CD4-positive, alpha-beta T cell treated with Interleukin-4 for 1 hour (primary cell): ENCODE results near the gene CDC42EP4.
A peak's percentile ranks its signal among the peaks of the same experiment; 100 is the strongest.
"Not testable (repeated sequence)": the region's sequence is repeated elsewhere in the genome, so short reads cannot be mapped to it uniquely, and the experiment has no call there.

Experiments used
- DNase-seq, 2 donors: peaks; one replicate each; pipeline ENCODE4 v3.0.0-alpha.2; 2020 to 2022

Gene CDC42EP4

DNA sequence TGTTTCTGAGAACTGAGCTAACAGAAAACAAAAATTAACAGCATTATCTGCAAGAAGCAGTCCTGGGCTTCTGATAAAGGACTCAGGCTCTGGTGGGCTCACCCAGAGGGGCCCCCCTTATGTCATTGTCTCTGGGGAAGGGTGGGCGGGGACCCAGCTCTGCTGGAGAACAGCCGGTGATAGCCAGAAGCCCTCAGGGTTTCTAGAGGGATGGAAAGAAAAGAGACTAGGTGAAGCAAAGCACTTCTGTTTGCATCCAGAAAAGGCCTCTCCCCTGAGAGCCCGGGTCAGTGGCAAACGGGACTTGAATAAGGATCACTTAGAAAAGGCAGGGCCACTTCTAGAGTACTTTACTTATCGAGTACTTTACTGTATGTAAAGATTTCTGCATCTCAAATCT, 7.0 kb upstream of the CDC42EP4 start:
- DNase-seq: no peak

DNA sequence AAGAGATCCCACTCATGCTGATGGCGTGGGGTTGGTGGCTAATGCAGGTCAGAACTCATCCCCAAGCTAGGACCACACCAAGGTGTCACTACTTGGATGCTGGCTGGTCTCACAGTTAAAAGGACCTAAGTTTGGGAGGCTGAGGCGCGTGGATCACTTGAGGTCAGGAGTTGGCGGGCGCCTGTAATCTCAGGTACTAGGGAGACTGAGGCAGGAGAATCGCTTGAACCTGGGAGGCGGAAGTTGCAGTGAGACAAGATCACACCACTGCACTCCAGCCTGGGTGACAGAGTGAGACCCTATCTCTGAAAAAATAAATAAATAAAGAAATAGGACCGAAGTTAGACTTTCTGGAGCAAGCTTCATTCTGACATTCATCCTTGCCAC, 6.6 kb upstream of the CDC42EP4 start:
- DNase-seq: no peak

DNA sequence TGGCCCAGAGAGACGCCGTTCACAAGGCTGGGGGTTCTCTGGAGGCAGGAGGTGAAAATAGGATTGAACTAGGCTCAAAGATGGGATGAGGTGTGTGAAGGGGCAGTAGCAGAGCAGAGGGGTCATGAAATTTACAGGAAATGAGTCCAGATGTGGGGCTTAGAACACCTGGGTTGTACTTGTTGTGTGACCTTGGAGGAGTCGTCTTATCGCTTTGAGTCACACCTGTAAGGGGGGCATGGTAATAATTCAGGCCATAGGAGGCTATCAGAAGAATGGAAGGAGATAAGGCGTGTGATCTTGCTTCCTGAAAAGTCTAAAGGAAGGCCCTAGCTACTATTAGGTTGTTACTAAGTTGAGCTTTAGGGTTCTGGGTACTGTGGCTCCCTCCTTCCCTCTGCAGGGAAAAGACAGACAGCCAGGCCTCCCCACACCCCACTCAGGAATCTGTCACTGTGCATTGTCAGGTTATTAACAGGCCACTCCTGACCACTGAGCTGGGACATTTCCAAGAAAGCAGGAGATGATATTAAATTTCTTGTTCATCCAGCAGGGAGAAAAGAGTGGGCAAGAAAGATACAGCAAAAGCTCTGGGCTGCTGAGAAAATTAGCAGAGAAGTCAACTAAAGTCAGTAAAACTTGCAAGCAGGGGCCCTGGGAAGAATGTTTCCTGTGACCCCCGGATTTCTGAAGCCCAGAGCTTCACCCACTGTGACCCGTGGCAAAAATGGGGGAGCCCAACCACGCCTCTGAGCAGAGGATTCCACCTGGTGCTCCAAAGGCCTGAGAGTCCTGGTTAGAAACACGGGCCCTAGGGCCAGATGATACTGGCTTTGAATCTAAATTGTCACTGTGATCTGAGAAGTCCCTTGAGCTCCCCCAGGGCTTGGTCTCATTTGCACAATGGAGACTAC, 6.0 kb upstream of the CDC42EP4 start:
- DNase-seq: no peak

DNA sequence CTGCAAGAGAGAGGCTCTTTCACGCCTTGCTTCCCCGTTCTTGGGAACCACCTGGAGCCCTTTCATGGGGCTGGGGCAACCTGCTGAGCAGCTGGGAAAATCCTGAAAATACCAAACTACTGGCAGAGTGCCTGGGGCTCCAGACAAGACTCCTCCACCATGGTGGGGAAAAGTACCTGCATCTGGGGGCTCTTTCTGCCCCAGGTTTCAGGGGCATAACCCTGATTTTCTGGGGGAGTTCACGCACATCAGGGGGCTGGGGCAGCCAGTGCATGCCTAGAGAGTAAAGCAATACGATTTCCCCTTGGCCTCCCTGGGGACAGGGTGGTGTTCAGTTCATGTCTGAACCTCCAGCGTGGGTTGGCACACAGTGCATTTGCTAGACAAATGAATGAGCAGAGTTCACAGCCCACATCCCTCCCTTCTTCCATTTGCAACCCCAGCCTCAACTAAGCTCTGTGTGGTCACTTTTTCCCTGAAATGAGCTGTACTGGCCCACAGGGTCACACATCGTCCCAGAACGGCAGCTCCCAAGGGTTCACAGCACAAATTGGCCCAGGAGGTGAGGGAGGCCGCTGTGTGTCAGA, 5.2 kb upstream of the CDC42EP4 start:
- peak in 1 of 2 donors; percentile 22 for DNase-seq

DNA sequence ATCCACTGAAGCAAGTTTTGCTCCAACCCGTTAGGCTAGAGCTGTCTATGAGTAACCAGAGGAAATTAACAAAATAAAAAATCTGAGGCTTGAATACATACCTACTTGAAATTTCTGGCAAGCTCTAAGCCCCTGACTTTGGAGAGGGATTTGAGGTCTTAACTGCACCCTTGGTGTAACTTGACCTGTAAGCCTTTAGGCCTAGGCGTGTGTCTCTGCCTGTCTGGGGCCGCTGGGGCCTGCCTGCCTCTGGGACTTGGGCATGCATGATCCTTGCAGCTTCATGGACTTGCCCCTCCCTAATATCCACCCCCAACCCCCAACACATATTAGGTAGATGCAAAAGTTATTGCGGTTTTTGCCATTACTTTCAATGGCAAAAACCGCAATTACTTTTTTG, 3.7 kb upstream of the CDC42EP4 start:
- no peak for DNase-seq

DNA sequence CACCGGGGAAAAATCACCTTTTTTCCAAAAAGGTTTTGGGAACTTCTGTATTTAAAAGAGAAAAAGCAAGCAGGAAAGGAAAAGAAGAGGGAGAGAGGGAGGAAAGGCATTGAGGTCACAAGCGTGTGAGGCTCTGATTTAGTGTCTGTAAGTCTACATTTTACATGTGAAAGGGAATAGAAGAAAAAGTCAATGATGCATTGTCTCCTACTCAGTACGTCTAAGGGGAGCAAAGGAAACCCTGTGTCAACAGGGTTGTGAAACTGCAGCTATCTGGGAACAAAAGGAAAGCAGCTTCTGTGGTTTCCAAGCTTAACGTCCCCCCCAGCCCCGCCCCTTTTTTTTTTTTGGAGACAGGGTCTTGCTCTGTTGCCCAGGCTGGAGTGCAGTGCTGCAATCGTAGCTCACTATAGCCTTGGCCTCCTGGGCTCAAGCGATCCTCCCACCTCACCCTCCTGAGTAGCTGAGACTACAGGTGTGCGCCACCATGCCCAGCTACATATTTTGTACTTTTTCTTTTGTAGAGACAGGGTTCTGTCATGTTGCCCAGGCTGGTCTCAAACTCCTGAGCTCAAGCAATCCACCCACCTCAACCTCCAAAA, 1.8 kb upstream of the CDC42EP4 start:
- DNase-seq: no peak

DNA sequence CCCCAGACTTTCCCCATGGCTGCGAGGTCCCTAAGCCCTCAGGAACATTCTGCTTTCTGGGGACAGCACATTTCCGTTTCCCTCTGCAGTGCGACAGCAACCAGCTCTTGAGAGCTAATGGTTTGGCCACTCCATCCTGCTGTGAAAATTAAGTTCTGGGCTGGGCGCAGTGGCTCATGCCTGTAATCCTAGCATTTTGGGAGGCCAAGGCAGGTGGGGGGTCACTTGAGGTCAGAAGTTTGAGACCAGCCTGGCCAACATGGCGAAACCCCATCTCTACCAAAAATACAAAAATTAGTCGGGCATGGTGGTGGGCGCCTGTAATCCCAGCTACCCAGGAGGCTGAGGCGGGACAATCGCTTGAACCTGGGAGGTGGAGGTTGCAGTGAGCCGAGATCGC, 1.1 kb upstream of the CDC42EP4 start:
- DNase-seq: not testable (repeated sequence)

DNA sequence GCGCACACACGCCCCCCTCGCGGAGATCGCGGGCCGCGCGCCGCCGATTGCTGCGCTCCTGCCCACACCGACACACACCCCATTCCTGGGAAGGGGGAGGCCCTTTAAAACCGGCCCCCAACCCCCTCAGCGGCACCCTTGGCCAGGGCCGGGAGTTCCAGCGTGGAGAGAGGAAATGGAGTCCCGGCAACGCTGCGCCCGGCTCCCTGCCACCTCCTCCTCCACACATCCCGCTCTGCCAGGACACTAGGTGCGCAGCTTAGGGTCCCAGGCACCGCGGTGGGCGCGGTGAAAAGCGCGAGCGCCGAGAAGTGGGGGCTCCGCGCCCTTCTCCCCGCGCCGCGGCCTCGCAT, 397 bp downstream of the CDC42EP4 start:
- DNase-seq: no peak

DNA sequence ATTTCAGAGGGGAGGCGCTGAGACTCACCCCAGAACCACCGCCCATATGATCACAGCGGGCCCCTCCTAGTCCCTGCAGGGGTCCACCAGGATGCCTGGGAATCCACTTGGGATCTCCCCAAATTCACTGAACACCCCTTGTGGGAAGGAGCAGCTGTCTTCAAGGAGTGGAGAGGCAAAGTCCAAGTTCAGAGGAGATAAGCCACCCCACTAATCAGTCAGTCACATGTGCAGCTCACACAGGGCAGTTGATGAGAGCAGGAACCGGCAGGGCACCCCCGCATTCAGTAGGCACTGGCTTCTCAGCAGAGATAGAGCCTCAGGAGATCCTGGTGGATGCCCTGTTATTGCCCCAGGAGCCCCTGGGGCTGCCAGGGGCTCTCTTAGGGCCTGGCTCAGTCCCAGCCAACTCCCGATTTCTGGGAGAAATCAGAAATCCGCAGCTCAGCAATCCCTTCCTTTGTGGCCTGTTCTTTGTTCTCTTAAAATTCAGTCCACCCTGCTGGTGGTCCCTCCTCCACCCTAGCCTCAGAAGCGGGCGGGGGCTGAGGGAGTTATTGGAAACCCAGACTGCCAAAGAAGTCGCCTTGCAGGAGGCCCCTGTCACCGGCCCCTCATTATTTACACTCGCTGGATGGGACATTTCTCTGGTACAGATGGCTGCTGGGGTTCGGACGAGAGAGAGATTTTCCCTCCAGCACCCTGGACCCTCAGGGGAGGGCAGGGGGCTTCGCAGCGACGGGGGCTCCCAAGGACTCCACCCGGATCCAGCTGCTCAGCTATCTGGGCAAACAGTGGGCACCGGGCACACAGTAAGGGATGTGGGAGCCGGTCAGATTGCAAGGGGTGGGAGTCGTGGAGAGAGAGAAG, 1.8 kb downstream of the CDC42EP4 start:
- no peak for DNase-seq

DNA sequence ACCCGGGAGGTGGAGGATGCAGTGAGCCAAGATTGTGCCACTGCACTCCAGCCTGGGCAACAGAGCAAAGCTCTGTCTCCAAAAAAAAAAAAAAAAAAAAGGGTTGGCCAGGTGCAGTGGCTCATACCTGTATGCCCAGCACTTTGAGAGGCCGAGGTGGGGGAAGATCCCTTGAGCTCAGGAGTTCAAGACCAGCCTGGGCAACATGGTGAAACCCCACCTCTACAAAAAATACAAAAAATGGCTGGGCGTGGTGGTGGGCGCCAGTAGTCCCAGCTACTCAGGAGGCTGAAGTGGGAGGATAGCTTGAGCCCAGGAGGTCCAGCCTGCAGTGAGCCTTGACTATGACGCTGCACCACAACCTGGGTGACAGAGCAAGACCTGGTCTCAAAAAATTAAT, 2.8 kb downstream of the CDC42EP4 start:
- DNase-seq: not testable (repeated sequence)

DNA sequence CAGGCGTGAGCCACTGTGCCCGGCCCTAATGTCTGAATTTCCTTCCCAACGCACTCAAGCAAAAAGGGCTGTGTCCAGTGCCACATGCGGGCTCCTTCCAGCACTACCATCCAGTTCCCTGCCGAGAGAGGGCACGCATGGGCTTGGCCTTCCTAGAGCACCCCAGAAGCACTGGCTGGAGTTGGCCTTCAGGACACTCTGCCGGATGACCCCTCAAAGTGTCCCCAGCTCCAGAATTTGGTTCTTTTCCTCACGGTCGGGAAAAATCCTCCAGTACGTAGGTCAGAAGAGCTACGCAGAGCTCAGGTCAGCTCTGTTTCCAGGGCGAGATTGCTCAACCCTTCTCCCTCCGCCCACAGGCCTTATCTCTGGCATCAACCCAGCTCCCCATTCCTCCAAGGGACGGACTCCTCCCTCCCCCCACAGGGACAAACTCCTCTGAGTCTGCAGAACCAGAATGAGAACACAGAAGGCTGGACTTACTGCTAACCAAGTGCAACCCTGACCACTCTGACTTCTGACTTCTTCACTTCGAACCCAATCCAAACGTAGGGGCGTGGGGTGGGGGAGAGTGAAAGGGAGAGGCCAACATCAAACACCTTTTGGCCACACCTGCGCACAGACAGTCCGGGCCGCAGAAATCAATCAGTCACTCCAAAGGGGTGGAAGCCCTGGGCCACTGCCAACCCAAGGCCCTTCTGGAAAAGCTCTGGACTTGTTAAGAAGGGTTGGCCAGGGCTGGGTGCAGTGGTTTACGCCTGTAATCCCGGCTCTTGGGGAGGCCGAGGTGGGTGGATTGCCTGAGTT, 3.6 kb downstream of the CDC42EP4 start:
- DNase-seq: no peak

DNA sequence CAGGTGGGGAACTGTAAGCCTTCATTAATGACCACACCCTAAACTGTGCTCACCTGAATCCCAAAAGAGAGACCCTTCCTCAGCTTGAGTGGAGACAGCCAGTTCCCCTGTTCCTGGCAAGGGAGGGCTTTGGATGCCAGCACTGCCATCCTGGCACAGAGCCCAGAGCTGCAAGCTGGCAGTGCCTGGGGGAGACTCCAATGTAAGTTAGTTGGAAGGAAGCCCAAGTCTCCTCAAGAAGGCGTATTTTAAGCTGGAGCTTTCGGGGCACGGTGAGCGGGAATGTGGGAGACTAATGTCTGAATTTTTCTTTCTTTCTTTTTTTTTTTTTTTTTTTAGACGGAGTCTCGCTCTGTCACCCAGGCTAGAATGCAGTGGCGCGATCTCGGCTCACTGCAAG, 4.7 kb downstream of the CDC42EP4 start:
- DNase-seq: no peak

DNA sequence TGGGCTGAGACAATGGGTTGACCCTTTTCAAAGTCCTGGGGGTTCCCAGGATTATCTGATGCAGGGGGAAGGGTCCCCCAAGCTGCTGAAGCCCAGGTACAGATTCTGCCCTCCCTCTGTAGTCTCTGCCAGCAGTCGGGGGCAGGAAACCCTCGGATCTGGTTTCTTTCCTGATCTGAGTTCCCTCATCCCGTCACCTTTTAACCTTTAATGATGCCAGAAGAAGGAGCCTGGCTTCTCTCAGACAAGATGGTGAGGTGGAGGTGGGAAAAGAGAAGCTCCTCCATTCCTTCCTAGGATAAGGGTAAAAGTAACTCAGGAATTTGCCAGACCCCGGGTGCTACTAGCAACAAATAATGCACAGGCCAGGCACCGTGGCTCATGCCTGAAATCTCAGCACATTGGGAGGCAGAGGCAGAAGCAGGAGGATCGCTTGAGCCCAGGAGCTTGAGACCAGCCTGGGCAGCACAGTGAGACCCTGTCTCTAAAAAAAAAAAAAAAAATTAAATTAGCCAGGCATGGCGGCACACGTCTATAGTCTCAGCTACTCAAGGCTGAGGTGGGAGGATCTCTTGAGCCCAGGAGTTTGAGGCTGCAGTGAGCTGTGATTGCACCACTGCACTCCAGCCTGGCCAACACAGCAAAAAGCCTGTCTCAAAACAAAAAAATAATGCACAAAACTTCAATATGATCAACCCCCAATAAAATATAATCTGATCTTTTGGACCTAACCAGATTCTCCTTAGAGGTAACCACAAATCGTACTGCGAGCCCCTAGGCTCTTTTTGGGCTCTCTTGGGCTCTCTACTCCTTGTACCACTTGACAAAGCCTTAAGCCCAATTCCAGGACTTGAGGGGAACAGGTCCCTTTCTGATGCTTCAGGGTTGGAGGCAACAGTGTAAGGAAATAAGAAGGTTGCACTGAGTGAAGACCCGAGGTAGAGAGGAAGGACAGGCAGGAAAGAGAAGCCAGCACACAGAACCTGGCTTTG, 5.7 kb downstream of the CDC42EP4 start:
- DNase-seq: no peak

DNA sequence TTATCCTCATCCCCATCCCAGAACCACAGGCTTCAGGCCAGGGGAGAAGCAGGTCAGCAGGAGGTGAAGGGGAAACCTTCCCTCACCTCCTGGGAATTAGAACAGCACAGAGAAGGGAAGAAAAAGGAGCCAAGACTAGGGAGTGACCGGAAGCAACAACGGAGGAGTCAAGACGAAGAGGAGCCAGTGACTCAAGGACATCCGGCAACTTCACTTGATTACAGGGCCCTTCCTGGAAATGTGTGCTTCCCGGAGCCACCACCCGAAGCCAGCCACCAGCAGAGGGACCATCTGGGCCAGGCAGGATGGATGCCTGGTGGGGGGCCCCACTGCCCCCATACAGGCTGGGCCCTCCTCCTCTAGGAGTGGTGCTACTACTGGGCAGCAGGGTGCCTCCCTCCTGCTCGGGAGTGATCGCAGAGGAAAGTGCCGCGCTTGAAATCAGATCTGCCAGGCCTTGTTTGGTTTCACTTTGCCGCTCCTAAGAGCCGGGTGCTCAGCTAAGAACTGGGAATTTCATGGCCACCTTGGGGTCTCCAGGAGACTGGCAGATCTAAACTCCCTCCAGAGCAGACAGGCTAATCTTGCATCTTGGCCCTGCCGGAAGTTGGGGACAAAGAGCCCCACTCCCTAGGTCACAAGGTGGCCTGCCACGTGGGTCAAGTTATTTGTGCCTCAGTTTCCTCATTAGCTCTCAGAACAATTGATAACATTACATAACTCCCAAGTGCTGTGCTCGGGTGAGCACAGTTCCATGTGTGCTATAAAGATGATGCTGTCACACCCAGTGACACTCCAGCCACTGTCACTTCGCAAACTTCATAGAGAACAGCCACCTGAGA, 6.6 kb downstream of the CDC42EP4 start:
- peak in 1 of 2 donors; percentile 15 for DNase-seq

DNA sequence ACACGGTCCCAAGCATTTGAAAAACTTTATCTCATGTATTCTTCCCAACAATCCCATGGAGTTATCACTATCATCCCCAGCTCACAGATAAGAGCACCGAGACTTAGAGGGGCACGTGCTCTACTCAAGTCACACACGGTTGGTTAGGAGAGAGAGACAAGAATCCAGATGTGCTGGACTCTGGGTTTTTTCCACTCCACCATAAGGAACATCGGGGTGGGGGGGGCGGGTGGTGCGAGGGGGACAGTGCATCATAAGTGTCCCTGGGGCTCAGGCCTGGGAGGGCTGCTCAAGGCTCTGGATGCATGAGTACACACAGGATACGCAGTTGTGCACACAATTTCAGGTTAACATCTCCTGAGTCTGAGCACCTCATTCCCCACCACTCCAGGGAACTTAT, 7.4 kb downstream of the CDC42EP4 start:
- no peak for DNase-seq

DNA sequence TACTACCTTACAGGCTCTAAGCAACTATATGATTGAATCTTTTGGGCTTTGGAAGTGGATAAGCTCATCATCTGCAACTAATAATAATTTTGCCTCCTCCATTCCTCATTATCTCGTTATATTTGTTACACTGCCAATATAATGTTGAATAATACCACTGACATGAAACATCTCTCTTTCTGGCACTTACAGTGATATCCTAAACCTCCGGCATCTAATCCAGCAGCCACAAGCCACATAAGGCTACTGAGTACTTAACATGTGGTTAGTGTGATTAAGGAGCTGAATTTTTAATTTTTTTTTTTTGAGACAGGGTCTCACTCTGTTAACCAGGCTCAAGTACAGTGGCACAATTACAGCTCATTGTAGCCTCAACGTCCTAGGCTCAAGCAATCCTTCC, 9.6 kb downstream of the CDC42EP4 start:
- DNase-seq: no peak

DNA sequence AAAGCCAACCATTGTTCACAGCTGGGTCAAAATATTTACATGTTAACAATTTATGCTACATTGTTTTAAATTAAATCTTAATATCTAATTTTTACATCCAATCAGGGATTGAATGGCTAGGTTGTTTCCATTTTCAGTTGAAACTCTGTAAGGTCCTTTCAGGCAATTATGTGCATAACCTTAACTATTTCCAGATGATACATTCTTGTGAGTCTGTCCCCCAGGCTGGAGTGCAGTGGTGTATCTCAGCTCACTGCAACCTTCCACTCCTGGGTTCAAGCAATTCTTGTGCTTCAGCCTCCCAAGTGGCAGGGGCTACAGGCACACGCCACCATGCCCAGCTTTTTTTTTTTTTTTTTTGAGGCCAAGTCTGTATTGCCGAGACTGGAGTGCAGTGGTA, 10.4 kb downstream of the CDC42EP4 start:
- DNase-seq: no peak

DNA sequence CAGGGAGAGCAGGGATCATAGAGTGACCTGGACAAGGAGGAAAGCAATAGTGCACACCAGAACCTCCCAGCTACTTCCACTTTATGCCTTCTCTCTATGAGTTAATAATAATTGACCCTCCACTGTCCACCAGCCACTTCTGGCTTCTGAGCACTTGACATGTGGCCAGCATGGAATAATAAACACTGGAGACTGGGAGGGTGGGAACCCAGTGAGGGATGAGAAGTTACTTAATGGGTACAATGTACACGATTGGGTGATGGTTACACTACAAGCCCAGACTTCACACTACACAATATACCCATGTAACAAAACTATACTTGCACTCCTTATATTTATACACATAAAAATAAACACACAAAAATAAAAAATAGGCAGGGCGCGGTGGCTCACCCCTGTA, 11.4 kb downstream of the CDC42EP4 start:
- no peak for DNase-seq

DNA sequence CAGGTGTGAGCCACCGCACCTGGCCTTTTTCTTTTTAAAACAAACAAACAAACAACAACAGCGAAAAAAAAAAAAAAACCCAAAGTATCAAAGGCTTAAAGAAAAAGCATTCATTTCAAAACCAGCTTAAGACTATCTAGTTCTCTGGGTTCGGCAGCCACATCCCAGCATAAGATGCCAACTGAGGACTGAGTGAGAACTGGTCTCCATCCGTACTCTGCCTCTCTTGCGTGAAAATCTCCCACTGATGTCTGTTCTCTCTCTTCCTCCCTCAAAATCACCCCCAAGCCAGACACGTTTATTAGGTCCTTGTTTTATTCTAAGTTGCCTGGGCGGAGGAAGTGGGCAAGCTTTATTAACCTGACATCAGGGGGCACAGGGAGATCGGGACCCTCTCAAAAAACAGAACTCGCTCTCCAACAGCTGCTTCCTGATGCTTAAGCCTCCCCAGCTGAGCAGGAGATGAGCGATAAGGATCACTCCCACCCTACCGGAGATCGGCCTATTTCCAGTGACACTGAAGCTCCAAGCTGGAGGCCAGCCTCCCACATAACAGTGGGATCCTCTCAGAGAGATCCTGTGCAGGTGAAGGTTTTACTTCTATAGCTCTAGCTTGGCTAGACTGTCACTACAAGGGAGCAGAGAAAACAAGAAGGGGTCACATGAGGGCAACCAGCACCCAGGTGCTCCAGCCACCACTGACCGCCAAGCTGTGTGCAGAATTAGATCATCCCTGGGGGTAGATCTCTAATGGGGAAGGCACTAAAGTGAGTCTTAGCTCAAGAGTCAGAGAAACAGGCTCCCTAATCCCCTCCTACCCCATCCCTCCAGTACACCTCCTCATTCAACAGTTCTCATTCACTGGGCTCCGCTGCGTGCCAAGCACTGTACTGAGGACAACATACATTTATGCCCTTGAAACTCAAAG, 13.6 kb downstream of the CDC42EP4 start:
- DNase-seq: no peak
